Central memory CD8-positive, alpha-beta T cell (primary cell): Measurements from ENCODE around the gene AGPAT2.
"Not testable (repeated sequence)": the region's sequence is repeated elsewhere in the genome, so short reads cannot be mapped to it uniquely, and the experiment has no call there.

Experiments used
- ATAC-seq: fragments of 150-1000 bp; cut with Tn5 transposase; replicated peaks from 2 replicates; pipeline ENCODE4 v1.10.0; 2022; ENCODE audit warnings: mild to moderate bottlenecking, moderate FRiP score, moderate number of reproducible peaks; ENCODE audit not compliant: poor library complexity, severe bottlenecking; ENCODE audit errors: extremely low read depth
- DNase-seq, 2 donors: peaks; one replicate each; pipeline ENCODE4 v3.0.0; 2021; ENCODE audit warnings: low spot score in 2 of 2
- H3K27ac Mint-ChIP-seq: one replicate; pipeline ENCODE4 v1.8.0; 2022; ENCODE audit warnings: low read depth, mild to moderate bottlenecking, moderate library complexity, mixed read lengths
- H3K27me3 Mint-ChIP-seq: one replicate; pipeline ENCODE4 v1.8.0; 2022; ENCODE audit warnings: mixed read lengths
- H3K36me3 Mint-ChIP-seq: one replicate; pipeline ENCODE4 v1.8.0; 2022; ENCODE audit warnings: mild to moderate bottlenecking, moderate library complexity, mixed read lengths; ENCODE audit not compliant: insufficient read depth
- H3K4me1 Mint-ChIP-seq: one replicate; pipeline ENCODE4 v1.8.0; 2022; ENCODE audit warnings: mixed read lengths
- H3K4me3 Mint-ChIP-seq: one replicate; pipeline ENCODE4 v1.8.0; 2022; ENCODE audit warnings: mild to moderate bottlenecking, moderate library complexity, mixed read lengths
- H3K9me3 Mint-ChIP-seq: one replicate; pipeline ENCODE4 v1.8.0; 2022; ENCODE audit warnings: mixed read lengths

The AGPAT2 gene

GRCh38 chr9:136642439-136642921, 44.8 kb downstream of the AGPAT2 start:
- no peak overlapping the region for H3K27ac Mint-ChIP-seq
- H3K36me3 Mint-ChIP-seq = peaks cover 3% of the 10 kb centered on the region
- H3K4me3 Mint-ChIP-seq = no peak overlapping the region
- no peaks in the 10 kb centered on the region for H3K9me3 Mint-ChIP-seq
- H3K4me1 Mint-ChIP-seq = no peaks in the 10 kb centered on the region
- H3K27me3 Mint-ChIP-seq = peaks cover 41% of the 10 kb centered on the region
- DNase-seq = no peak
- ATAC-seq = no peak

DNA sequence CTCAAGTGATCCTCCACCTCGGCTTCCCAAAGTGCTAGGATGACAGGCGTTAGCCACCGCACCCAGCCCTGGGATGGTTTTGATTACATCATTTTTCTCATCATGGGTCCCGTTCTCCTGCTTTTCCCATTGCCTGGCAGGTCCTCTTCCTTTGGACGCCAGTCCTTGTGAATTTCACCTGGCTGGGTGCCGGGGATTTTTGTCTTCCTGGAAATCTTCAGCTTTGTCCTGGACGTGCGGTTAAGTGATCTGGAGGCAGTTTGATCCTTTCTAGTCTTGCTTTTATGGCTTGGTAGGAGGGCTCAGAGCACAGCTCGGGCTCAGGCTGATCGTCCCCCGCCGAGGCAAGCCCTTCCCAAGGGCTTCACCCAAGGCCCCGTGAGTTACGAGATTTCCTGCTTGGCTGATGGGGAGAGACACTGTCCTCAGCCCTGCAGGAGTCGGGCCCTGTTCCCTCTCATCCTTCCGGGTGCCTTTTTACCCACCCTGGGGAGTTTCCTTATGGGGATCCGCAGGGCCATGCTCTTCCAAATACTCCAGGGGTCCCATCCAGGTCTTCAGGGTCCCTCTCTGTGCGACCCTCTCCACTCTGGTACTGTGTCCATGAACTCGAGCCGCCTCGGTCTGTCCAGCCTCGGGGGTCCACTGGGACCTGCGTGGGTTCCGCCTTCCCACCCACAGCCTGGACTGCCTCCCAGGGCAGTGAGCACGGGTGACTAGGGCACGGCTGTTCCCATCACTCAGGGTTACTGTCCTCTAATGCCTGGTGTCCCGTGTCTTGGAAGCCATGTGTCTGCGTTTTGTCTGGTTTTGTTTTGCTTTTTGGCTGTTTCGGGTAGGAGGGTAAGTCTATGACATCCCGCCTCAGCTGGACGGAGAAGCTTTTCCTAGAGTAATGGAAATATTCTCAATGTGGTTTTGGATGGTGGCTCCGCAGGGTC, 46.8 kb downstream of the AGPAT2 start:
- H3K27me3 Mint-ChIP-seq = peaks cover 31% of the 10 kb centered on the region
- no peaks in the 10 kb centered on the region for H3K9me3 Mint-ChIP-seq
- H3K4me1 Mint-ChIP-seq = no peaks in the 10 kb centered on the region
- H3K4me3 Mint-ChIP-seq = no peak overlapping the region
- no peak overlapping the region for H3K27ac Mint-ChIP-seq
- DNase-seq (no peak), ATAC-seq (no peak)
- H3K36me3 Mint-ChIP-seq = peaks cover 3% of the 10 kb centered on the region

DNA sequence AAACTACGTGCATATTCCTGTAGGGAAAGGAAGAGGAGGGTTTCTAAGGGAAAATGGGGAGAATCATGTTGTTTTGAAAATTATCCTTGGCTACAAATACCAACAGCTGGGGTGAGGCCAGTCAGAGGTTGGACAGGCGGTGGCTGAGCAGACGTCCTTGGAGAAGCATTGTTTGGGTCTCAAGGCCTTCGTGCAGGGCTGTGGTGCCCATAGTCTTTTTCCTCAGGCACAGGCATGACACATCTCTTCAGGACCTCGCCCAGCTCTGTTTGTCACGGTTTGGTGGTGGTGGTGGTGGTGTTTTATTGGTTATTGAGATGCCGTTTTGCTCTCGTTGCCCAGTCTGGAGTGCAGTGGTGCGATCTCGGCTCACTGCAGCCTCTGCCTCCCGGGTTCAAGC, 52.4 kb downstream of the AGPAT2 start:
- DNase-seq (no peak), ATAC-seq (no peak)
- Mint-ChIP-seq H3K4me1 (no peaks in the 10 kb centered on the region), H3K27ac (no peak overlapping the region), H3K4me3 (no peak overlapping the region), H3K27me3 (no peaks in the 10 kb centered on the region), H3K9me3 (no peaks in the 10 kb centered on the region), H3K36me3 (no peaks in the 10 kb centered on the region)

DNA sequence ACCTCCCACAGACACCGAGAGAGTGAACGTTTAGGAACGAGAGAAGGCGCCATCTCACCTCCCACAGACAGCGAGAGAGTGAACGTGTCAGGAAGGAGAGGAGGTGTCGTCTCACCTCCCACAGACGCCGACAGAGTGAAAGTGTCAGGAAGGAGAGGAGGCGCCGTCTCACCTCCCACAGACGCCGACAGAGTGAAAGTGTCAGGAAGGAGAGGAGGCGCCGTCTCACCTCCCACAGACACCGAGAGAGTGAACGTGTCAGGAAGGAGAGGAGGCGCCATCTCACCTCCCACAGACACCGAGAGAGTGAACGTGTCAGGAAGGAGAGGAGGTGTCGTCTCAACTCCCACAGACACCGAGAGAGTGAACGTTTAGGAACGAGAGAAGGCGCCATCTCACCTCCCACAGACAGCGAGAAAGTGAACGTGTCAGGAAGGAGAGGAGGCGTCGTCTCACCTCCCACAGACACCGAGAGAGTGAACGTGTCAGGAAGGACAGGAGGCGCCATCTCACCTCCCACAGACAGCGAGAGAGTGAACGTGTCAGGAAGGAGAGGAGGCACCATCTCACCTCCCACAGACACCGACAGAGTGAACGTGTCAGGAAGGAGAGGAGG, 54.7 kb downstream of the AGPAT2 start:
- not testable (repeated sequence) for H3K9me3 Mint-ChIP-seq, H3K4me3 Mint-ChIP-seq, H3K27me3 Mint-ChIP-seq, H3K27ac Mint-ChIP-seq, H3K36me3 Mint-ChIP-seq, H3K4me1 Mint-ChIP-seq, ATAC-seq
- peak in 1 of 2 donors; percentile 47 for DNase-seq

DNA sequence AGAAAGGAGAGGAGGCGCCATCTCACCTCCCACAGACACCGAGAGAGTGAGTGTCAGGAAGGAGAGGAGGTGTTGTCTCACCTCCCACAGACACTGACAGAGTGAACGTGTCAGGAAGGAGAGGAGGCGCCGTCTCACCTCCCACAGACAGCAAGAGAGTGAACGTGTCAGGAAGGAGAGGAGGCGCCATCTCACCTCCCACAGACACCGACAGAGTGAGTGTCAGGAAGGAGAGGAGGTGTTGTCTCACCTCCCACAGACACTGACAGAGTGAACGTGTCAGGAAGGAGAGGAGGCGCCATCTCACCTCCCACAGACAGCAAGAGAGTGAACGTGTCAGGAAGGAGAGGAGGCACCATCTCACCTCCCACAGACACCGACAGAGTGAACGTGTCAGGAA, 55.2 kb downstream of the AGPAT2 start:
- ATAC-seq = peak; percentile 52
- not testable (repeated sequence) for H3K4me3 Mint-ChIP-seq, H3K9me3 Mint-ChIP-seq, H3K27ac Mint-ChIP-seq, H3K4me1 Mint-ChIP-seq, H3K27me3 Mint-ChIP-seq, H3K36me3 Mint-ChIP-seq
- DNase-seq = peak in 1 of 2 donors; percentile 37

GRCh38 chr9:136631038-136632000, 55.9 kb downstream of the AGPAT2 start:
- H3K27ac Mint-ChIP-seq = no peak overlapping the region
- no peak overlapping the region for H3K4me3 Mint-ChIP-seq
- DNase-seq = peak; percentile 62 to 74
- H3K4me1 Mint-ChIP-seq = no peaks in the 10 kb centered on the region
- no peaks in the 10 kb centered on the region for H3K27me3 Mint-ChIP-seq
- peak; percentile 94 for ATAC-seq
- peaks cover 2% of the 10 kb centered on the region for H3K36me3 Mint-ChIP-seq
- H3K9me3 Mint-ChIP-seq = no peaks in the 10 kb centered on the region

DNA sequence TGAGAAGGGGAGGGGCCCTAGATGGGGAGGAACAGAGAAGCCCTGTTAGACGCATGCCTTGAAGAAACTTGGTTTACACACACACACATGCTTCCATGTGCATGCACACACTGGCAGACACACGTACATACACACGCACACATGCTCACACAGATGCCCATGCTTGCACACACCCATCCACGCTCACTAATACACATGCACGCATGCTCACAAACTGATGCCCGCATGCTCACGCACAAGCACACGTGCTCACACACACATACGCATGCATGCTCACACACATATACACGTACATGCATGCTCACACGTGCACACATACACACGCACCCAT, 56.6 kb downstream of the AGPAT2 start:
- no peaks in the 10 kb centered on the region for H3K4me1 Mint-ChIP-seq
- ATAC-seq = no peak
- no peaks in the 10 kb centered on the region for H3K9me3 Mint-ChIP-seq
- H3K4me3 Mint-ChIP-seq = no peak overlapping the region
- peaks cover 2% of the 10 kb centered on the region for H3K36me3 Mint-ChIP-seq
- no peak overlapping the region for H3K27ac Mint-ChIP-seq
- DNase-seq = no peak
- no peaks in the 10 kb centered on the region for H3K27me3 Mint-ChIP-seq

GRCh38 chr9:136629879-136630661, 57.2 kb downstream of the AGPAT2 start:
- peaks cover 2% of the 10 kb centered on the region for H3K36me3 Mint-ChIP-seq
- H3K27me3 Mint-ChIP-seq = no peaks in the 10 kb centered on the region
- DNase-seq = peak; percentile 36 to 54
- no peaks in the 10 kb centered on the region for H3K4me1 Mint-ChIP-seq
- H3K4me3 Mint-ChIP-seq = no peak overlapping the region
- H3K9me3 Mint-ChIP-seq = no peaks in the 10 kb centered on the region
- no peak for ATAC-seq
- peak overlapping the region; percentile 29 for H3K27ac Mint-ChIP-seq

DNA sequence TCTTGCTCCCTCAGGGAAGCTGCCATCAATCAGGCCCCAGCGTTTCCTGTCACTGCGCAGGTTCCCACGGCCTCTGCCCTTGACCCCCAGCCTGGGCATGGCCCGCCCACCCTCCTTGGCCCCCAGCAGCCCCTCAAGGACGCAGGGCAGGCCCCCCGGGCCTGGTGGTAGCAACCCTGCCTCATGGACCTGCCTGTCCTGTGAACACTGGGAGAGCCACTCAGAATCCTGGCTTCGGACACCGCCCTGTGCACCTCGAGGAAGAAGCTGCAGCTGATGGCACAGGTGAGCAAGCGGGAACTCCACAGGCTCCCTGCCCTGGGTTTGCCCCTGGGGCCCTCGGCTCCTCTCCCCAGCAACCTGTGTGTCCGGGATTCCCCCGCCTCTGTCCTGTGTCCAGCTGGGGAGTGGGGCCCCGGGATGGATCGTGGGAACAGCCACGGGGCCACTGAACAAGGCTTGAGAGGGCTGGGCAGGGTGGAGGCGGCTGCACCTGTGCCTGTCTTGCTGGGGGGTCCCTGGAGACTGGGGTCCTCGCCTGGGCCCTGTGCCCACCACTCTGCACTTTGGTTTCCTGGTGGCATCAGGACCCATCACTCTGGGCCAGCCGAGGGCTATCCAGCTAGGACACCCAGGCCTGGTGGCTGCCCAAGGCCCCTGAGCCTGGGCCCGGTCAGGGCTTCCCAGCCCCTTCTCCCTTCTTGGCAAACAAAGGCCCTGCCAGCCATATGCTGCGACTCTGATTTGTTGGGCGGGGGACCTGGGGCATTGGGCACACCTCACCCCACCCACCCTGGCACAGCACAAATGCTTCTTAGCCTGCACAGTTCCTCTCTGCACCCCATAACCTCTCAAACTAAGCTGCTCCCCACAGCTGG, 58.0 kb downstream of the AGPAT2 start:
- no peaks in the 10 kb centered on the region for H3K27me3 Mint-ChIP-seq
- H3K4me3 Mint-ChIP-seq = no peak overlapping the region
- ATAC-seq = no peak
- H3K9me3 Mint-ChIP-seq = no peaks in the 10 kb centered on the region
- no peak for DNase-seq
- H3K36me3 Mint-ChIP-seq = peaks cover 2% of the 10 kb centered on the region
- H3K4me1 Mint-ChIP-seq = no peaks in the 10 kb centered on the region
- peak overlapping the region; percentile 29 for H3K27ac Mint-ChIP-seq

GRCh38 chr9:136628268-136628667, 59.0 kb downstream of the AGPAT2 start:
- H3K4me1 Mint-ChIP-seq = no peaks in the 10 kb centered on the region
- no peak overlapping the region for H3K27ac Mint-ChIP-seq
- no peak for DNase-seq
- H3K4me3 Mint-ChIP-seq = no peak overlapping the region
- ATAC-seq = no peak
- H3K27me3 Mint-ChIP-seq = no peaks in the 10 kb centered on the region
- H3K9me3 Mint-ChIP-seq = no peaks in the 10 kb centered on the region
- peaks cover 2% of the 10 kb centered on the region for H3K36me3 Mint-ChIP-seq

- Mint-ChIP-seq H3K4me1 (no peaks in the 10 kb centered on the region), H3K27ac (no peak overlapping the region), H3K9me3 (no peaks in the 10 kb centered on the region), H3K4me3 (no peak overlapping the region), H3K27me3 (no peaks in the 10 kb centered on the region), H3K36me3 (peaks cover 2% of the 10 kb centered on the region)
- no peak for DNase-seq
- no peak for ATAC-seq
These were observed 59.6 kb downstream of the AGPAT2 start for GRCh38 chr9:136627703-136628102.
